ENCODE data around the gene ERCC6L2. TPM values are rescaled to one million over a fixed set of nuclear protein-coding genes. Genes with fewer than 3 reads are reported as not detected.

ERCC6L2 gene
- total and polyA plus RNA-seq, 2 donors (not counting 3 experiments of a cell fraction or from before 2014, with no cell fraction given): 4.7 to 31.8 TPM

- intact Hi-C loops (cut with micrococcal nuclease): no loop called here
- BruUV-seq (replicated peaks): no TSS peak
- ChIA-PET POLR2A (no interaction called here), CTCF (no interaction called here)
- peaks cover 21% of the 10 kb centered on the region for H3K4me1 ChIP-seq (ENCODE audit: control insufficient read depth, extremely low read depth, insufficient read depth, low read length)
- no peaks in the 10 kb centered on the region for H3K36me3 ChIP-seq (ENCODE audit: control insufficient read depth in 2 of 2, extremely low read depth in 1 of 2, insufficient read depth in 2 of 2, low read length in 2 of 2)
- H3K9ac ChIP-seq (replicated peaks; ENCODE audit: extremely low read depth, insufficient read depth, low read length): no peak overlapping the region
- H3K9me1 ChIP-seq (replicated peaks; ENCODE audit: control insufficient read depth, extremely low read depth, insufficient read depth, low read length): no peaks in the 10 kb centered on the region
- no peaks in the 10 kb centered on the region for H4K20me1 ChIP-seq (replicated peaks; ENCODE audit: control insufficient read depth, extremely low read depth, insufficient read depth, low read length)
- no peaks in the 10 kb centered on the region for H3K9me3 ChIP-seq (replicated peaks; ENCODE audit: control insufficient read depth, insufficient read depth, low read length)
- no peak overlapping the region for H3K4me2 ChIP-seq (ENCODE audit: insufficient read depth, low read length)
- no peaks in the 10 kb centered on the region for H3K27me3 ChIP-seq (ENCODE audit: control insufficient read depth in 2 of 2, insufficient read depth in 2 of 2, low read length in 2 of 2)
- H3K27ac ChIP-seq (ENCODE audit: insufficient read depth, low read depth, low read length): no peak overlapping the region
- dilution Hi-C loops (cut with MboI; ENCODE audit: extremely low pct_ligation_motif_present, low sequenced_read_pairs): no loop called here
- TF ChIP-seq FOS (IDR thresholded peaks at IDR 0.05; ENCODE audit: borderline replicate concordance, insufficient read depth, low read length) (no peak), CTCF (IDR thresholded peaks at IDR 0.05; ENCODE audit: extremely low read depth in 1 of 2, insufficient read depth in 1 of 2, low read depth in 1 of 2, low read length in 2 of 2) (no peak), POLR2A (IDR thresholded peaks at IDR 0.05; ENCODE audit: low read depth, low read length) (no peak), MYC (IDR thresholded peaks at IDR 0.05; ENCODE audit: low read depth, low read length) (no peak), EZH2 (IDR thresholded peaks at IDR 0.05; ENCODE audit: borderline replicate concordance, low read depth, low read length, severe bottlenecking) (no peak), GATA2 (IDR thresholded peaks at IDR 0.05; ENCODE audit: insufficient read depth, insufficient read length, low read depth, low read length) (no peak), JUN (IDR thresholded peaks at IDR 0.05; ENCODE audit: borderline replicate concordance, insufficient read depth, insufficient read length, low read depth) (no peak), POLR2AphosphoS5 (IDR thresholded peaks at IDR 0.05; ENCODE audit: insufficient read depth, low read depth, low read length) (no peak), MAX (IDR thresholded peaks at IDR 0.05; ENCODE audit: insufficient read depth, insufficient read length) (no peak)
- no peak overlapping the region for H3K4me3 ChIP-seq (replicated peaks in 1 of 3; ENCODE audit: insufficient read depth in 1 of 3, low read depth in 1 of 3, low read length in 3 of 3)
- H2AFZ ChIP-seq (ENCODE audit: low read depth, low read length): no peak overlapping the region
- DNase-seq (ENCODE audit: low read depth, low spot score) (no peak), FAIRE-seq (no peak)
- no peaks in the 10 kb centered on the region for H3K79me2 ChIP-seq (ENCODE audit: control insufficient read depth, insufficient read depth, low read length)
These were observed 26.7 kb upstream of the ERCC6L2 start for GRCh38 chr9:95848764-95849163.
